Keratinocyte (primary cell): Measurements from ENCODE around the gene SSTR5. TPM values are rescaled to one million over a fixed set of nuclear protein-coding genes. Genes with fewer than 3 reads are reported as not detected.

Experiments
- DNase-seq: peaks from one replicate; pipeline ENCODE4 v3.0.0-alpha.2; 2011; ENCODE audit warnings: low read depth, missing footprints, low spot score
- FAIRE-seq: peaks from 2 replicates; lab custom pipeline; 2011; peaks lifted over from hg19 to GRCh38; lab: Jason Lieb, UNC
- H2AFZ ChIP-seq: 2 replicates; pipeline ENCODE4 v1.6.0; 2012; ENCODE audit warnings: low read length, control low read depth, inconsistent platforms; ENCODE audit not compliant: control insufficient read depth
- H3K27ac ChIP-seq: 2 replicates; pipeline ENCODE4 v1.5.1; 2011; ENCODE audit warnings: low read length; ENCODE audit not compliant: control insufficient read depth, insufficient read depth
- H3K27me3 ChIP-seq: 3 replicates; pipeline ENCODE4 v1.6.0; 2011; ENCODE audit warnings: low read length; ENCODE audit not compliant: control insufficient read depth, insufficient read depth; ENCODE audit errors: extremely low read depth
- H3K36me3 ChIP-seq, 2 experiments: 2 replicates in 1 of 2; 3 replicates in 1 of 2; pipeline ENCODE4 v1.5.1; 2011; ENCODE audit warnings: low read length in 2 of 2, mild to moderate bottlenecking in 1 of 2; ENCODE audit not compliant: control insufficient read depth in 2 of 2, insufficient read depth in 2 of 2; ENCODE audit errors: extremely low read depth in 1 of 2
- H3K4me1 ChIP-seq: 3 replicates; pipeline ENCODE4 v1.5.1; 2011; ENCODE audit warnings: low read length; ENCODE audit not compliant: control insufficient read depth, insufficient read depth; ENCODE audit errors: extremely low read depth
- H3K4me2 ChIP-seq: 3 replicates; pipeline ENCODE4 v1.6.0; 2011; ENCODE audit warnings: low read depth, low read length; ENCODE audit not compliant: control insufficient read depth, insufficient read depth; ENCODE audit errors: extremely low read depth
- H3K4me3 ChIP-seq, 3 experiments: fragments of 200-600 bp in 1 of 3; sonication (generic) in 1 of 3; 2 replicates in 2 of 3; 3 replicates in 1 of 3; pipeline ENCODE4 v1.5.1; 2011 to 2016; ENCODE audit warnings: low read length in 3 of 3, mild to moderate bottlenecking in 3 of 3, control low read depth in 2 of 3, inconsistent platforms in 1 of 3, low read depth in 1 of 3, mixed read lengths in 1 of 3, mixed run types in 1 of 3, moderate library complexity in 1 of 3; ENCODE audit not compliant: control insufficient read depth in 2 of 3, insufficient read depth in 2 of 3; ENCODE audit errors: extremely low read depth in 1 of 3
- H3K79me2 ChIP-seq: 2 replicates; pipeline ENCODE4 v1.6.0; 2012; ENCODE audit warnings: low read length; ENCODE audit not compliant: control insufficient read depth, insufficient read depth
- H3K9ac ChIP-seq: 3 replicates; pipeline ENCODE4 v1.6.0; 2011; ENCODE audit warnings: low read length; ENCODE audit not compliant: control insufficient read depth, insufficient read depth; ENCODE audit errors: extremely low read depth
- H3K9me1 ChIP-seq: 3 replicates; pipeline ENCODE4 v1.6.0; 2011; ENCODE audit warnings: low read length; ENCODE audit not compliant: control insufficient read depth, insufficient read depth; ENCODE audit errors: extremely low read depth
- H3K9me3 ChIP-seq: 2 replicates; pipeline ENCODE4 v1.5.1; 2012; ENCODE audit warnings: low read depth, low read length; ENCODE audit not compliant: control insufficient read depth
- H4K20me1 ChIP-seq: 3 replicates; pipeline ENCODE4 v1.6.0; 2011; ENCODE audit warnings: low read length; ENCODE audit not compliant: control insufficient read depth, insufficient read depth; ENCODE audit errors: extremely low read depth
- CTCF ChIP-seq, 3 experiments: IDR thresholded peaks in 1 of 3; conservative IDR thresholded peaks in 1 of 3; optimal IDR thresholded peaks in 1 of 3; 2 replicates in 2 of 3; 3 replicates in 1 of 3; pipeline versions ENCODE3 to v1.5.1; 2011; ENCODE audit warnings: low read length in 3 of 3, mild to moderate bottlenecking in 3 of 3, moderate library complexity in 2 of 3, control low read depth in 1 of 3, inconsistent platforms in 1 of 3; ENCODE audit not compliant: insufficient read depth in 2 of 3; ENCODE audit errors: extremely low read depth in 1 of 3
- EZH2 ChIP-seq: IDR thresholded peaks from one replicate; pipeline ENCODE4 v1.6.1; 2012; ENCODE audit warnings: inconsistent platforms, mild to moderate bottlenecking, low read length, moderate library complexity
- dilution Hi-C: fragments of 300-500 bp; cut with MboI; formaldehyde crosslinking; loops from one replicate; pipeline ENCODE4 v1.7.0; 2020; ENCODE audit warnings: low sequenced_read_pairs; ENCODE audit not compliant: extremely low pct_ligation_motif_present
- polyA plus RNA-seq, 5 experiments: library from polyadenylated mRNA; depleted of rRNA in 3 of 5; stranded (reverse) in 3 of 5; stranded (forward) in 1 of 5; unstranded in 1 of 5; fragments of >200 nt; gene quantifications; 1 replicate in 1 of 5; 2 replicates in 3 of 5; 3 replicates in 1 of 5; pipeline versions ENCODE4 v1.2.1 to v1.2.3, GENCODE V29; 2011 to 2012; ENCODE audit warnings: missing spikeins in 2 of 5, low read depth in 1 of 5, low replicate concordance in 1 of 5

Gene SSTR5
- polyA plus RNA-seq, 1 donor (not counting 4 experiments of a cell fraction or from before 2014, with no cell fraction given), result not detected

GRCh38 chr16:1068451-1068850 lies 4.1 kb upstream of the SSTR5 start:
- H3K9ac ChIP-seq, result no peak overlapping the region
- dilution Hi-C loops, result no loop called here
- TF ChIP-seq EZH2 (no peak), CTCF (optimal IDR thresholded peaks at IDR 0.05 in 1 of 3, IDR thresholded peaks at IDR 0.05 in 1 of 3, conservative IDR thresholded peaks at IDR 0.05 in 1 of 3; ENCODE audit: extremely low read depth in 1 of 3, insufficient read depth in 2 of 3, low read length in 3 of 3) (no peak)
- H3K79me2 ChIP-seq, result no peaks in the 10 kb centered on the region
- H3K4me2 ChIP-seq, result no peak overlapping the region
- H2AFZ ChIP-seq, result no peak overlapping the region
- no peaks in the 10 kb centered on the region for H3K9me3 ChIP-seq
- no peak overlapping the region for H3K27ac ChIP-seq
- no peaks in the 10 kb centered on the region for H4K20me1 ChIP-seq
- FAIRE-seq, result no peak
- DNase-seq, result no peak
- H3K36me3 ChIP-seq, result no peaks in the 10 kb centered on the region
- H3K4me3 ChIP-seq, result no peak overlapping the region
- H3K27me3 ChIP-seq, result peaks cover 55% of the 10 kb centered on the region
- no peaks in the 10 kb centered on the region for H3K9me1 ChIP-seq
- no peaks in the 10 kb centered on the region for H3K4me1 ChIP-seq

GRCh38 chr16:1069154-1069553 lies 3.4 kb upstream of the SSTR5 start:
- no peak for FAIRE-seq

More at GRCh38 chr16:1069154-1069553, 3.4 kb upstream of the SSTR5 start:
- Histone ChIP-seq H3K9me1 (no peaks in the 10 kb centered on the region), H3K4me1 (no peaks in the 10 kb centered on the region), H3K27me3 (peaks cover 60% of the 10 kb centered on the region), H3K4me2 (no peak overlapping the region), H3K9ac (no peak overlapping the region), H3K4me3 (no peak overlapping the region), H3K9me3 (no peaks in the 10 kb centered on the region), H2AFZ (no peak overlapping the region), H4K20me1 (no peaks in the 10 kb centered on the region), H3K79me2 (no peaks in the 10 kb centered on the region), H3K27ac (no peak overlapping the region), H3K36me3 (no peaks in the 10 kb centered on the region)
- TF ChIP-seq EZH2, result no peak
- no peak for TF ChIP-seq CTCF (optimal IDR thresholded peaks at IDR 0.05 in 1 of 3, IDR thresholded peaks at IDR 0.05 in 1 of 3, conservative IDR thresholded peaks at IDR 0.05 in 1 of 3; ENCODE audit: extremely low read depth in 1 of 3, insufficient read depth in 2 of 3, low read length in 3 of 3)
- dilution Hi-C loops, result no loop called here
- no peak for DNase-seq
